Subcutaneous adipose tissue (tissue), 4 donors: Measurements from ENCODE around the gene FGF3. TPM values are rescaled to one million over a fixed set of nuclear protein-coding genes. Genes with fewer than 3 reads are reported as not detected.

Experiments used
- CTCF ChIP-seq: fragments of 450-650 bp; IDR thresholded peaks from one replicate; pipeline ENCODE4 v1.5.1; 2016; ENCODE audit warnings: low read depth, mild to moderate bottlenecking, control low read depth, antibody characterized with exemption, moderate library complexity
- total RNA-seq, 4 donors: library from RNA; depleted of rRNA; stranded (reverse); fragments of >200 nt; gene quantifications; one replicate each; pipeline ENCODE4 v1.1.0, GENCODE V29; 2016

FGF3 gene
- total RNA-seq, 4 donors from 2014 or later, result not detected

- TF ChIP-seq CTCF, result no peak
These were observed 58.9 kb downstream of the FGF3 start for GRCh38 chr11:69760319-69760718.

Other genes starting within 250 kb of the FGF3 start
- gene CCND1, start 178.3 kb downstream of the FGF3 start, total RNA-seq, result 100 to 1,000 TPM in 3 of 4 donors, 10 to 100 TPM in 1; 90.1 to 451 (median 213) TPM
- gene LTO1, start 144.1 kb downstream of the FGF3 start, total RNA-seq, result 10 to 100 TPM; 13.3 to 35.2 (median 22.8) TPM
- gene FGF19, start 115.4 kb downstream of the FGF3 start, total RNA-seq, result not detected
- not detected for gene FGF4, start 44.1 kb downstream of the FGF3 start, total RNA-seq